ENCODE data around the gene PYM1.

PYM1 gene

DNA sequence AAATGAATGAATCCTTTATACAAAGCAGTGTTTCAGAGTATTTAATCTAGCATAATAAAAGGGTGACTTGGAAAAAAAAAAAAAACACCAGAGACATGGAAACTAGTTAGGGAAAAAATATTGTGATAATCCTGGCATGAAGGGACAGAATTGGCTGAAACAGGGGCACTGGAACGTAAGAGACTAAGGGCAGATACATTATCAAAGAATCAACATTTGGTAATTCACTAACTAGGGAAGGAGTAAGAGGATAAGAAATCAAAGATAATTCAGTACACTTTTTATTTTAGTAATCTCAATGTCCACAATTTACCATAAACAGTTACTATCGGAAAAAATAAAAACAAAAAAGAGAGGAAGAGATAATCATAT is 18.2 kb downstream of the PYM1 start:
- no peak for DNase-seq (ENCODE audit: insufficient read length, low spot score)
- FAIRE-seq: no peak
- no peak for TF ChIP-seq CTCF (IDR thresholded peaks at IDR 0.05; ENCODE audit: insufficient read depth, missing control alignments)

GRCh38 chr12:55908726-55909512 is 18.8 kb downstream of the PYM1 start:
- no peak for TF ChIP-seq CTCF (IDR thresholded peaks at IDR 0.05; ENCODE audit: insufficient read depth, missing control alignments)
- FAIRE-seq: no peak

GRCh38 chr12:55906056-55906455 is 21.6 kb downstream of the PYM1 start:
- no peak for FAIRE-seq

More at GRCh38 chr12:55908726-55909512, 18.8 kb downstream of the PYM1 start:
- no peak for DNase-seq (ENCODE audit: insufficient read length, low spot score)

GRCh38 chr12:55901881-55902490 is 25.7 kb downstream of the PYM1 start:
- DNase-seq (ENCODE audit: insufficient read length, low spot score) (no peak), FAIRE-seq (no peak)
- no peak for TF ChIP-seq CTCF (IDR thresholded peaks at IDR 0.05; ENCODE audit: insufficient read depth, missing control alignments)

More at GRCh38 chr12:55906056-55906455, 21.6 kb downstream of the PYM1 start:
- DNase-seq (ENCODE audit: insufficient read length, low spot score): no peak
- TF ChIP-seq CTCF (IDR thresholded peaks at IDR 0.05; ENCODE audit: insufficient read depth, missing control alignments): no peak

GRCh38 chr12:55899082-55899481 is 28.6 kb downstream of the PYM1 start:
- DNase-seq (ENCODE audit: insufficient read length, low spot score) (no peak), FAIRE-seq (no peak)
- TF ChIP-seq CTCF (IDR thresholded peaks at IDR 0.05; ENCODE audit: insufficient read depth, missing control alignments): no peak

DNA sequence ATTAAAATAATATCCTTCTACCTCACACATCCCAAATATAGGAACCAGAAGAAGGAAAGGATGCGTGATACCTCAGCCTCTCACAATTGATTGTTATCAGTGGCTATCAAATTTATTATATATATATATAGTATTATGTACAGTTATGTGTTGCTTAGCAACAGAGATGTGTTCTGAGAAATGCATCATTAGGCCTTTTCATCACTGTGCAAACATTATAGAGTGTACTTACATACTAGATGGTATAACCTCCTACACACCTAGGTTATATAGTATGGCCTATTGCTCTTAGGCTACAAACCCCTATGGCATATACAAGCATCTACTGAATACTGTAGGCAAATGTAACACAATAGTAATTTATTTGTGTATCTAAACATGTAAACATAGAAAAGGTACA is 34.0 kb downstream of the PYM1 start:
- TF ChIP-seq CTCF (IDR thresholded peaks at IDR 0.05; ENCODE audit: insufficient read depth, missing control alignments): no peak
- DNase-seq (ENCODE audit: insufficient read length, low spot score) (no peak), FAIRE-seq (no peak)

GRCh38 chr12:55891310-55891709 is 36.4 kb downstream of the PYM1 start:
- TF ChIP-seq CTCF (IDR thresholded peaks at IDR 0.05; ENCODE audit: insufficient read depth, missing control alignments): no peak
- DNase-seq (ENCODE audit: insufficient read length, low spot score) (no peak), FAIRE-seq (no peak)
